Measurements from ENCODE around the gene OR2S2.

- TF ChIP-seq POLR2A (IDR thresholded peaks at IDR 0.05; ENCODE audit: low read length): no peak
- no peak for TF ChIP-seq GATA1 (IDR thresholded peaks at IDR 0.05; ENCODE audit: low read depth, low read length)
These were observed 37.8 kb downstream of the OR2S2 start for GRCh38 chr9:35920051-35920620.
